Adrenal gland (tissue), 19 donors: ENCODE measurements around the gene FSD2. TPM values are rescaled to one million over a fixed set of nuclear protein-coding genes. Genes with fewer than 3 reads are reported as not detected.

Source experiments
- DNase-seq, 7 donors: peaks; one replicate each; pipeline ENCODE4 v3.0.0-alpha.2; 2019 to 2020
- H3K27ac ChIP-seq, 5 donors: fragments of 200-600 bp; sonication (generic) in 4 of 5; 1 replicate in 3 of 5; 2 replicates in 2 of 5; pipeline versions ENCODE4 v1.5.1 to v1.8.0; 2016 to 2020; ENCODE audit warnings: mild to moderate bottlenecking in 1 of 5
- H3K27me3 ChIP-seq: fragments of 200-600 bp; 2 replicates; pipeline ENCODE4 v1.8.0; 2021
- H3K36me3 ChIP-seq, 2 donors: fragments of 200-600 bp; replicated peaks in 1 of 2; 1 replicate in 1 of 2; 2 replicates in 1 of 2; pipeline versions ENCODE4 v1.5.1 to v1.8.0; 2018 to 2022
- H3K4me1 ChIP-seq, 2 donors: fragments of 200-600 bp; replicated peaks in 1 of 2; 1 replicate in 1 of 2; 2 replicates in 1 of 2; pipeline versions ENCODE4 v1.5.1 to v1.8.0; 2018 to 2021
- H3K4me3 ChIP-seq, 4 donors: fragments of 200-600 bp; sonication (generic) in 3 of 4; one replicate each; pipeline ENCODE4 v1.5.1; 2016 to 2018
- H3K9me3 ChIP-seq, 3 donors: fragments of 200-600 bp; sonication (generic) in 1 of 3; replicated peaks in 1 of 3; 1 replicate in 2 of 3; 2 replicates in 1 of 3; pipeline versions ENCODE4 v1.5.1 to v1.8.0; 2016 to 2021
- POLR2A ChIP-seq, 2 donors: fragments of 450-650 bp; IDR thresholded peaks; one replicate each; pipeline ENCODE4 v1.6.1; 2017; ENCODE audit warnings: antibody characterized with exemption in 2 of 2, mild to moderate bottlenecking in 2 of 2, moderate library complexity in 1 of 2
- WGBS, 4 donors: extraction: QIAGEN DNeasy Blood & Tissue Kit in 2 of 4; methylation state at CpG; one replicate each; pipeline versions ENCODE4 v1.1.5 to v1.1.7; 2013 to 2017; 5-methylcytosine and 5-hydroxymethylcytosine counted together
- intact Hi-C, 2 donors: fragments of 100-400 bp; cut with DNase I; formaldehyde crosslinking; loops; one replicate each; pipeline versions ENCODE4 v1.14.1 to v1.15.0; 2022 to 2023
- long read RNA-seq, 10 donors: library from polyadenylated mRNA in 3 of 10; unstranded in 2 of 10; stranded (forward) in 1 of 10; transcript quantifications; one replicate each; pipeline ENCODE4 v2.0.0 and lab custom pipeline, GENCODE V29; 2021 to 2026
- polyA plus RNA-seq, 3 donors: library from polyadenylated mRNA; stranded (reverse); fragments of 200-250 nt in 2 of 3; fragments of 350-450 nt in 1 of 3; fragmentation: Illumina TruSeq in 1 of 3; extraction: RNeasy Lipid Tissue Mini Kit (QIAGEN cat#74804) in 1 of 3; gene quantifications; one replicate each; pipeline ENCODE4 v1.2.3, GENCODE V29; 2013 to 2014
- total RNA-seq, 9 donors: library from RNA; depleted of rRNA in 4 of 9; stranded (reverse); fragments of >200 nt in 4 of 9; fragments of 120-200 nt in 1 of 9; fragmentation: NEBNext Ultra II Directional in 1 of 9; extraction: Animal tissue kit (Norgen Biotek cat#: 25700) in 1 of 9; gene quantifications; one replicate each; pipeline versions ENCODE4 v1.1.0 to v1.2.4, GENCODE V29; 2013 to 2023
- TF ChIP-seq, protein P1 (sequence below), 6 experiments: fragments of 450-650 bp in 4 of 6; fragments of 200-600 bp in 2 of 6; sonication (generic) in 1 of 6; IDR thresholded peaks; 1 replicate in 5 of 6; 2 replicates in 1 of 6; pipeline versions ENCODE4 v1.5.1 to v1.8.0; 2016 to 2021; ENCODE audit warnings: antibody characterized with exemption in 6 of 6, mild to moderate bottlenecking in 2 of 6, moderate library complexity in 1 of 6
- donor health status: healthy with polysubstance abuse.
- donor health status: Bipolar disorder and iron deficiency.
- donor health status: DM: yes; HTN: yes; CAD: no.
- donor health status: DM: no; HTN: no; CAD: no.
- donor health status: DM: no; HTN: no; CAD: no.
- donor health status: DM: yes; HTN: yes; CAD: no.

FSD2 gene, protein sequence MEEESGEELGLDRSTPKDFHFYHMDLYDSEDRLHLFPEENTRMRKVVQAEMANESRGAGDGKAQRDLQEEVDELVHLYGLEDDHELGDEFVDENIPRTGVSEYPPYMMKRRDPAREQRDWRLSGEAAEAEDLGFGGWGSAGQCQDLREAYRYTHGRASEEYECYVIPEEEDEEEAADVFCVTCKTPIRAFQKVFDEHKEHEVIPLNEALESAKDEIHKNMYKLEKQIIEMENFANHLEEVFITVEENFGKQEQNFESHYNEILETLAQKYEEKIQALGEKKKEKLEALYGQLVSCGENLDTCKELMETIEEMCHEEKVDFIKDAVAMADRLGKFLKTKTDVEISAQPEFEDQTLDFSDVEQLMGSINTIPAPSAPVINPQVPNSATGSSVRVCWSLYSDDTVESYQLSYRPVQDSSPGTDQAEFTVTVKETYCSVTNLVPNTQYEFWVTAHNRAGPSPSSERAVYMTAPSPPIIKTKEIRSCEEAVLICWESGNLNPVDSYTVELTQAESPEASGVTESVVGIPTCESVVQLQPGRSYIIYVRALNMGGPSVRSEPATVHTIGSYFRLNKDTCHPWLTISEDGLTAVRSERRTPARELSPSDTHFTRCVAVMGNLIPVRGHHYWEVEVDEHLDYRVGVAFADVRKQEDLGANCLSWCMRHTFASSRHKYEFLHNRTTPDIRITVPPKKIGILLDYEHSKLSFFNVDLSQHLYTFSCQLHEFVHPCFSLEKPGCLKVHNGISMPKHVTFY
- under 1 TPM in 1 of 9 donors, not detected in 8; 0.06 TPM for total RNA-seq
- polyA plus RNA-seq = under 1 TPM in 1 of 3 donors, not detected in 2; 0.03 TPM
- long read RNA-seq, donor 1 = 0 reads
- long read RNA-seq, donor 2 = 0 reads
- long read RNA-seq, donor 3 = 0 reads
- long read RNA-seq, donor 4 = 0 reads
- long read RNA-seq, donor 5, partial matches to known transcripts = 0 of 1 reads
- long read RNA-seq, donor 5, other reads (novel, unspliced or antisense) = 1 of 1 reads
- long read RNA-seq, donor 6, partial matches to known transcripts = 0 of 1 reads
- long read RNA-seq, donor 6, other reads (novel, unspliced or antisense) = 1 of 1 reads
- long read RNA-seq, donor 7 = 0 reads
- long read RNA-seq, donor 8 = 0 reads
- long read RNA-seq, donor 9 = 0 reads
- long read RNA-seq, donor 10 = 0 reads

DNA sequence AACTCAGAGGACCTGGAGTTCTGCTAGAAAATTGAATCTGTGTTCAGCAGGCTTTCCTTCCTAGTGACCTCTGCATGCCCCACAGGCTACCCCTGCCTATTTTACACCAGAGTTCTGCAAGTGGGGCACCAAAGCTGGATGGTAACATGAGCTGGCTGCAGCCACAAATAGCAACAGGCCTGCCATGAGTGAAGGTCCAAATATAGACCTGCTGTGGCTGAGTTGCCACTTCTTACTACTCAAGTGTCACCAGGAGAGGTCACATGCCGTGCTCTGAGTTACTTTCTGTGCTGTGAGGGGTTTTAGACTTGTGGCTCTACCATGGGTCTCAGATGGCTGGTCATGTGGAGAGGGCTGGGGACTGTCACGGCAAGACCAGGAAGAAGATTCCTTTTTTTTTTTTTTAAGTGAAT, at the start of gene FSD2:
FSD2 (minus strand) TSS at position 76 of the 413 bp plus-strand sequence. CDS start 18,679 bp downstream, outside the sequence.
- Histone ChIP-seq H3K4me1 (peaks cover 5 to 7% of the 10 kb centered on the region in 2 donors), H3K36me3 (no peaks in the 10 kb centered on the region), H3K9me3 (no peaks in the 10 kb centered on the region), H3K27ac (no peak within 1 kb of the TSS), H3K4me3 (no peak within 1 kb of the TSS), H3K27me3 (no peaks in the 10 kb centered on the region)
- intact Hi-C loops = loop anchor here in 1 of 2 donors (10.0 kb wide), 1 partner anchor 261 kb away; the partner anchor contains the start of gene RPS17
- 73 to 90% (median 79%) methylated on average over 2 of the region's 2 CpGs for WGBS, 4 donors
- no peak for DNase-seq
- no peak for TF ChIP-seq POLR2A (IDR thresholded peaks at IDR 0.05)
- TF ChIP-seq, protein P1, sequence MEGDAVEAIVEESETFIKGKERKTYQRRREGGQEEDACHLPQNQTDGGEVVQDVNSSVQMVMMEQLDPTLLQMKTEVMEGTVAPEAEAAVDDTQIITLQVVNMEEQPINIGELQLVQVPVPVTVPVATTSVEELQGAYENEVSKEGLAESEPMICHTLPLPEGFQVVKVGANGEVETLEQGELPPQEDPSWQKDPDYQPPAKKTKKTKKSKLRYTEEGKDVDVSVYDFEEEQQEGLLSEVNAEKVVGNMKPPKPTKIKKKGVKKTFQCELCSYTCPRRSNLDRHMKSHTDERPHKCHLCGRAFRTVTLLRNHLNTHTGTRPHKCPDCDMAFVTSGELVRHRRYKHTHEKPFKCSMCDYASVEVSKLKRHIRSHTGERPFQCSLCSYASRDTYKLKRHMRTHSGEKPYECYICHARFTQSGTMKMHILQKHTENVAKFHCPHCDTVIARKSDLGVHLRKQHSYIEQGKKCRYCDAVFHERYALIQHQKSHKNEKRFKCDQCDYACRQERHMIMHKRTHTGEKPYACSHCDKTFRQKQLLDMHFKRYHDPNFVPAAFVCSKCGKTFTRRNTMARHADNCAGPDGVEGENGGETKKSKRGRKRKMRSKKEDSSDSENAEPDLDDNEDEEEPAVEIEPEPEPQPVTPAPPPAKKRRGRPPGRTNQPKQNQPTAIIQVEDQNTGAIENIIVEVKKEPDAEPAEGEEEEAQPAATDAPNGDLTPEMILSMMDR (IDR thresholded peaks at IDR 0.05) = no peak

DNA sequence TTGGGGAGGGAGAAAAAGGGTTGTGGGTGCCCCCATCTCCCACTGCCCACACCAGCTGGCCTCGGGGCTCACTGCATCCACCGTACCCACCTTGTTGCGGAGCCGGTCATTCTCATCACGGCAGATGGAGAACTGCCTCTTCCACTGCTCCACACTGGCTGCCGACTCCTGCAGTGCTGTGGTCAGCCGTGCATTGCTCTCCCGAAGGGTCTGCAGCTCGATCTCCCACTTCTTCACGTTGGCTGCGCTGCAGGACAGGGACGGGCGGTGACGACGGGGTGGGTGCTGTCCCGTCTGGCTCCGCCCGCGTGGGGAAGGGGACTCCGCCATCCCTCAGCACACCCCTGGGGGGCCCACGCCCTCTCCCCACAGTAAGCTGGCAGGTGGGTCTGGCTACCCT, 48.7 kb upstream of the FSD2 start:
- peak in 2 of 7 donors; percentile 15 to 30 for DNase-seq
- Histone ChIP-seq H3K4me3 (no peak overlapping the region), H3K9me3 (no peaks in the 10 kb centered on the region), H3K4me1 (peaks cover 7 to 28% of the 10 kb centered on the region in 2 donors), H3K36me3 (no peaks in the 10 kb centered on the region), H3K27ac (no peak overlapping the region), H3K27me3 (no peaks in the 10 kb centered on the region)
- TF ChIP-seq POLR2A (IDR thresholded peaks at IDR 0.05) = no peak
- TF ChIP-seq, protein P1 (IDR thresholded peaks at IDR 0.05) = no peak
- WGBS, 4 donors = 94 to 95% (median 94%) methylated on average over 9 to 21 of the region's 21 CpGs
- intact Hi-C loops = loop anchor here in 1 of 2 donors (5.0 kb wide), 1 partner anchor 128 kb away; no protein-coding TSS in a partner anchor

DNA sequence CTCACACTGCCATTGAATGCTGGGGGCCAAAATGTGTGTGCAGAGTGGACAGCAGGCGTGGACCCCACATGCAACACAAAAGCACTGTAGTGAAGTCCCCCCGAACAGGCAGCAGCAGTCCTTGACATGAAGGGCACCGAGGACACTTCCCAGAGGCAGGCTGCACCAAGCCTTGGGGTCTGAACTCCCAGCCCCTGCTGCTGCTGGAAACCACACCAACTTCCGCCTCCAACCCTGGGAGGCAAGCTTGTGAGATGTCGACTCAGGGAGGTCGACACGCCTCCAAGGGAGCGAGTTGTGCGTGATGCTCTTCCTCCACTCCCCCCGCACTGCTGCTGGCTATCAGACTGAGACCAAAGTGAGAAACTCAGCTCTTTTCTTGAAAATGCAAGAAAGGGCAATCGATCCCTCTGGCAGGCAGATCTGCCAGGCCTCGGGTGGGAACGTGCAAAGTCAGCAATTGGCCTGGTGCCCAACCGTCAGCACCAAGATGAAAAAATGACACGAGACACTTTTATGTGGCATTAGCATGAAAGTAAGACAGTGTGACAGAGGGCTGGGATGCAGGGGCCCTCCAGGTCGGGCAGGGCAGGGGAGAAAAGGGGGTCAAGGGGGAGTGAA, 47.2 kb upstream of the FSD2 start:
- Histone ChIP-seq H3K27me3 (no peaks in the 10 kb centered on the region), H3K4me3 (no peak overlapping the region), H3K9me3 (no peaks in the 10 kb centered on the region), H3K36me3 (no peaks in the 10 kb centered on the region), H3K27ac (no peak overlapping the region), H3K4me1 (peaks cover 7 to 33% of the 10 kb centered on the region in 2 donors)
- no peak for TF ChIP-seq POLR2A (IDR thresholded peaks at IDR 0.05)
- TF ChIP-seq, protein P1 (IDR thresholded peaks at IDR 0.05) = no peak
- 38 to 60% (median 58%) methylated on average over 5 to 16 of the region's 16 CpGs for WGBS, 4 donors
- DNase-seq = peak in 1 of 7 donors; percentile 16
- intact Hi-C loops = loop anchor here in 1 of 2 donors (5.0 kb wide), 1 partner anchor 129 kb away; no protein-coding TSS in a partner anchor
